Gastroesophageal sphincter (tissue), 4 donors: Measurements from ENCODE around the gene WDR64. TPM values are rescaled to one million over a fixed set of nuclear protein-coding genes. Genes with fewer than 3 reads are reported as not detected.
"Not testable (repeated sequence)": the region's sequence is repeated elsewhere in the genome, so short reads cannot be mapped to it uniquely, and the experiment has no call there.

ENCODE experiments used
- ATAC-seq: fragments of 150-250 bp; one replicate; pipeline ENCODE4 v1.9.1; 2016; ENCODE audit warnings: mild to moderate bottlenecking, moderate library complexity
- H3K27ac ChIP-seq, 4 donors: fragments of 200-600 bp; sonication (generic) in 3 of 4; 1 replicate in 3 of 4; 2 replicates in 1 of 4; pipeline ENCODE4 v1.5.1; 2016 to 2019
- H3K27me3 ChIP-seq: fragments of 200-600 bp; sonication (generic); one replicate; pipeline ENCODE4 v1.5.1; 2019
- H3K36me3 ChIP-seq, 2 donors: fragments of 200-600 bp; sonication (generic); one replicate each; pipeline ENCODE4 v1.5.1; 2019; ENCODE audit warnings: control low read depth in 1 of 2
- H3K4me1 ChIP-seq, 3 donors: fragments of 200-600 bp; sonication (generic); 1 replicate in 2 of 3; 2 replicates in 1 of 3; pipeline ENCODE4 v1.5.1; 2016 to 2019; ENCODE audit warnings: control low read depth in 2 of 3
- H3K4me3 ChIP-seq, 2 donors: fragments of 200-600 bp; sonication (generic); one replicate each; pipeline ENCODE4 v1.5.1; 2019; ENCODE audit warnings: mild to moderate bottlenecking in 1 of 2, moderate library complexity in 1 of 2
- H3K9me3 ChIP-seq, 3 donors: fragments of 200-600 bp; sonication (generic); one replicate each; pipeline ENCODE4 v1.5.1; 2017 to 2019; ENCODE audit warnings: control low read depth in 2 of 3
- EP300 ChIP-seq: sonication (generic); formaldehyde crosslinking; IDR thresholded peaks from one replicate; pipeline ENCODE4 v1.6.1; 2017; ENCODE audit warnings: antibody characterized with exemption, mild to moderate bottlenecking
- POLR2A ChIP-seq, 2 donors: fragments of 450-650 bp; IDR thresholded peaks; one replicate each; pipeline ENCODE4 v1.6.1; 2017; ENCODE audit warnings: antibody characterized with exemption in 2 of 2, mild to moderate bottlenecking in 2 of 2, moderate library complexity in 1 of 2
- POLR2AphosphoS5 ChIP-seq: sonication (generic); formaldehyde crosslinking; IDR thresholded peaks from one replicate; pipeline ENCODE4 v1.6.1; 2017; ENCODE audit warnings: antibody characterized with exemption
- WGBS, 2 donors: methylation state at CpG; one replicate each; pipeline ENCODE4 v1.1.5; 2018; ENCODE audit warnings: low coverage in 1 of 2; 5-methylcytosine and 5-hydroxymethylcytosine counted together
- total RNA-seq, 4 donors: library from RNA; depleted of rRNA; stranded (reverse); fragments of >200 nt; gene quantifications; one replicate each; pipeline ENCODE4 v1.1.0, GENCODE V29; 2016
- TF ChIP-seq, protein P1 (sequence below), 4 experiments: fragments of 200-600 bp in 2 of 4; fragments of 450-650 bp in 2 of 4; sonication (generic) in 1 of 4; IDR thresholded peaks; one replicate each; pipeline ENCODE4 v1.5.1; 2017 to 2019; ENCODE audit warnings: antibody characterized with exemption in 4 of 4, mild to moderate bottlenecking in 2 of 4, moderate library complexity in 2 of 4

The WDR64 gene
- total RNA-seq, 4 donors from 2014 or later = 0.16 TPM; not detected in 3

DNA sequence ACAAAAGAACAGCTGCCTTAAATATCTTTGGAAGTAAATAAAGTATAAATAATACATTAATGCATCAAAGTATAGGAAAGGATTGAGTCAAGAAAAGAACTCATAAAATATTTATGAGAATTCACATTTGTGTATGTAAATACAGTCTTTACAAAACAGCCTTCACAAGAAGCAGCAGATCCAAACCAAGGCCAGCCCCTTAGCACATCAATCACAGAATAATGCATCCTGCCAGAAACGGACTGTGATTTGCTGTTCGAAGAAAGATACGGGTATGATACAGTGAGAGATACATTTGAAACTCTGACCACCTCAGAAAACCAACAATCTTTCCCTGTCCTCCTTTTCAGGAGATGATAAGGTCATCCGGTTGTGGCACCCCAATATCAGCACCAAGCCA, 70.9 kb downstream of the WDR64 start:
- 20 to 66% methylated on average over 1 to 4 of the region's 4 CpGs for WGBS, 2 donors
- Histone ChIP-seq H3K9me3 (peaks cover 0 to 7% (median 0%) of the 10 kb centered on the region in 3 donors), H3K27me3 (no peaks in the 10 kb centered on the region), H3K27ac (no peak overlapping the region), H3K36me3 (no peaks in the 10 kb centered on the region), H3K4me3 (no peak overlapping the region), H3K4me1 (no peaks in the 10 kb centered on the region)
- TF ChIP-seq POLR2AphosphoS5 = no peak
- TF ChIP-seq, protein P1, sequence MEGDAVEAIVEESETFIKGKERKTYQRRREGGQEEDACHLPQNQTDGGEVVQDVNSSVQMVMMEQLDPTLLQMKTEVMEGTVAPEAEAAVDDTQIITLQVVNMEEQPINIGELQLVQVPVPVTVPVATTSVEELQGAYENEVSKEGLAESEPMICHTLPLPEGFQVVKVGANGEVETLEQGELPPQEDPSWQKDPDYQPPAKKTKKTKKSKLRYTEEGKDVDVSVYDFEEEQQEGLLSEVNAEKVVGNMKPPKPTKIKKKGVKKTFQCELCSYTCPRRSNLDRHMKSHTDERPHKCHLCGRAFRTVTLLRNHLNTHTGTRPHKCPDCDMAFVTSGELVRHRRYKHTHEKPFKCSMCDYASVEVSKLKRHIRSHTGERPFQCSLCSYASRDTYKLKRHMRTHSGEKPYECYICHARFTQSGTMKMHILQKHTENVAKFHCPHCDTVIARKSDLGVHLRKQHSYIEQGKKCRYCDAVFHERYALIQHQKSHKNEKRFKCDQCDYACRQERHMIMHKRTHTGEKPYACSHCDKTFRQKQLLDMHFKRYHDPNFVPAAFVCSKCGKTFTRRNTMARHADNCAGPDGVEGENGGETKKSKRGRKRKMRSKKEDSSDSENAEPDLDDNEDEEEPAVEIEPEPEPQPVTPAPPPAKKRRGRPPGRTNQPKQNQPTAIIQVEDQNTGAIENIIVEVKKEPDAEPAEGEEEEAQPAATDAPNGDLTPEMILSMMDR (IDR thresholded peaks at IDR 0.05) = no peak
- TF ChIP-seq POLR2A (IDR thresholded peaks at IDR 0.05) = no peak
- TF ChIP-seq EP300 = no peak
- no peak for ATAC-seq

GRCh38 chr1:241724741-241725356, 72.8 kb downstream of the WDR64 start:
- H3K4me3 ChIP-seq = no peak overlapping the region
- H3K27me3 ChIP-seq = no peaks in the 10 kb centered on the region
- 55 to 67% methylated on average over 4 of the region's 4 CpGs for WGBS, 2 donors
- no peak for ATAC-seq
- peaks cover 0 to 7% (median 0%) of the 10 kb centered on the region in 3 donors for H3K9me3 ChIP-seq
- TF ChIP-seq POLR2AphosphoS5 (no peak), POLR2A (IDR thresholded peaks at IDR 0.05) (no peak), EP300 (no peak)
- TF ChIP-seq, protein P1 (IDR thresholded peaks at IDR 0.05) = no peak
- H3K4me1 ChIP-seq = no peaks in the 10 kb centered on the region
- H3K27ac ChIP-seq = no peak overlapping the region
- no peaks in the 10 kb centered on the region for H3K36me3 ChIP-seq

GRCh38 chr1:241730031-241730430, 78.0 kb downstream of the WDR64 start:
- Histone ChIP-seq H3K9me3 (no peaks in the 10 kb centered on the region), H3K27me3 (no peaks in the 10 kb centered on the region), H3K4me1 (no peaks in the 10 kb centered on the region), H3K36me3 (no peaks in the 10 kb centered on the region), H3K4me3 (no peak overlapping the region), H3K27ac (no peak overlapping the region)
- TF ChIP-seq EP300 = no peak
- TF ChIP-seq POLR2A (IDR thresholded peaks at IDR 0.05) = no peak
- TF ChIP-seq, protein P1 (IDR thresholded peaks at IDR 0.05) = no peak
- no peak for TF ChIP-seq POLR2AphosphoS5
- no peak for ATAC-seq

GRCh38 chr1:241733899-241734298, 81.8 kb downstream of the WDR64 start:
- H3K27me3 ChIP-seq = peaks cover 2% of the 10 kb centered on the region
- H3K9me3 ChIP-seq = no peaks in the 10 kb centered on the region
- TF ChIP-seq POLR2AphosphoS5 = no peak
- TF ChIP-seq, protein P1 (IDR thresholded peaks at IDR 0.05) = no peak
- no peak for TF ChIP-seq EP300
- no peak for TF ChIP-seq POLR2A (IDR thresholded peaks at IDR 0.05)
- no peak for ATAC-seq
- H3K36me3 ChIP-seq = no peaks in the 10 kb centered on the region
- no peak overlapping the region for H3K27ac ChIP-seq
- no peaks in the 10 kb centered on the region for H3K4me1 ChIP-seq
- no peak overlapping the region for H3K4me3 ChIP-seq
- WGBS, 2 donors = 70 to 86% methylated on average over 1 to 2 of the region's 2 CpGs

- Histone ChIP-seq H3K4me1 (no peaks in the 10 kb centered on the region), H3K27me3 (peaks cover 6% of the 10 kb centered on the region), H3K4me3 (no peak overlapping the region), H3K36me3 (no peaks in the 10 kb centered on the region), H3K27ac (no peak overlapping the region), H3K9me3 (no peaks in the 10 kb centered on the region)
- 79 to 80% methylated on average over 5 of the region's 5 CpGs for WGBS, 2 donors
- TF ChIP-seq EP300 (no peak), POLR2A (IDR thresholded peaks at IDR 0.05) (no peak), POLR2AphosphoS5 (no peak)
- TF ChIP-seq, protein P1 (IDR thresholded peaks at IDR 0.05) = no peak
- ATAC-seq = no peak
Measured at GRCh38 chr1:241734533-241734932, 82.5 kb downstream of the WDR64 start.

- not testable (repeated sequence) for ATAC-seq, H3K27me3 ChIP-seq, H3K4me1 ChIP-seq, H3K36me3 ChIP-seq, H3K27ac ChIP-seq, H3K4me3 ChIP-seq, H3K9me3 ChIP-seq
- WGBS, 2 donors = 20 to 85% methylated on average over 2 to 6 of the region's 8 CpGs
Measured at GRCh38 chr1:241735493-241735926, 83.4 kb downstream of the WDR64 start.
